ENCODE measurements around the gene CD58.
"Not testable (repeated sequence)": the region's sequence is repeated elsewhere in the genome, so short reads cannot be mapped to it uniquely, and the experiment has no call there.

Gene CD58
- 38.9 to 72.4 reads per million in 2 donors for total RNA-seq

- DNase-seq = peak; percentile 69
Measured at GRCh38 chr1:116570358-116571214, at the start of gene CD58. Gene CD58 (minus strand): TSS chr1:116571026. CDS start chr1:116570972, 54 bp downstream.

DNA sequence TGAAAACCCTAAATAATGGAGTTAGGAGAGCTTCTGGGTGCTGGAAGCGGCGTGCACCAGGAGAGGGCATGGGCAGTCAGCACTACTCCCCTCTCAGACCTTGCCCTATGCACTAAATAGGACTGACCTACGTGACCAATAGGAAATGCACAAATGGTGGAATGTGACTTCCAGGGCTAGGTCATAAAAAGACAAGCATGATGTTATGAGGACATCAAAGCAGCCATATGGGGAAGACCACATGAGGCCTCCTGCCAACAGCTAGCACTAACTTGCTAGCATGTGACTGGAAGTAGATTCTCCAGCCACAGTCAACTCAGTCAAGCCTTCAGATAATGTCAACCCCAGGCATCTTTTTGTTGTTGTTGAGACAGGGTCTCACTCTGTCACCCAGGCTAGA is 49.6 kb upstream of the CD58 start:
- not testable (repeated sequence) for DNase-seq

DNA sequence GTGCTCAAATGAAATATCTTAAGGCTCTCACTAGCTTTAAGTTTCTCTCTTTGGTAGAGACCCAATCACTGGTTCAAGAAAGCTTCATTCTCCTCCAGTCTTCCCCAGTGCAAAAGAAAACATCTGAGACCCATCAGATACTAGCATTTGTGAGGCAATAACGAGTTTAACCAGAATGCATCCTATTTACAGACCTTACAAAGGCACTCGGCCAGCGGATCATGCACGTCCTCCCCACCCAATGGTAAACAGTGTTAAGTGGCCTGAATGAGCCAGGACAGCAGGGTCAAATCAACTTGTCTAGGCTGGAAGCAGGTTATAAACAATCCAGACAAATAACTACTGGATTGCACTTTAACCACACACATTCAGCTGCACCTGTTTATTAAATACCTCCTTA is 48.3 kb upstream of the CD58 start:
- DNase-seq = not testable (repeated sequence)

- DNase-seq = not testable (repeated sequence)
Measured at GRCh38 chr1:116617808-116618207, 47.0 kb upstream of the CD58 start.

DNA sequence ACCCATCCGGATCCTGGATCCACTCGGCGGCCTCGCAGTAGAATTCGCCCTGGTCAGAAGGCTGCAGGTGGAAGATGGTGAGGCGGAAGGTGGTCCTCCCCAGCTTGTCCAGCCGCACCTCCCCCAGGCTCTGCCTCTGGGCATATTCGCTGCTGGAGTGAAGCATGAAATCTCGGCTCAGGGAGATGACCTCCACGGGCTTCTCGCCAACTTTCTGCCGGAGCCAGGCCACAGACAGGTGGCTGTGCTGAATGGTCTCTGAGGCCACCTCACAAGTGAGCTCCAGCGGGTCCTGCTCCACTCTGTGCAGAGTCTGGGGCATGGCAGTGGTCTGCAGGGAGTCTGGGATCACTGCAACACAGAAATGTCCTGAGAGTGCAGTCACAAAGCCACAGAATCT is 43.0 kb upstream of the CD58 start:
- DNase-seq = not testable (repeated sequence)

GRCh38 chr1:116609801-116610371 is 39.1 kb upstream of the CD58 start:
- DNase-seq = not testable (repeated sequence)

- DNase-seq = not testable (repeated sequence)
Measured at GRCh38 chr1:116608841-116609240, 38.0 kb upstream of the CD58 start.

DNA sequence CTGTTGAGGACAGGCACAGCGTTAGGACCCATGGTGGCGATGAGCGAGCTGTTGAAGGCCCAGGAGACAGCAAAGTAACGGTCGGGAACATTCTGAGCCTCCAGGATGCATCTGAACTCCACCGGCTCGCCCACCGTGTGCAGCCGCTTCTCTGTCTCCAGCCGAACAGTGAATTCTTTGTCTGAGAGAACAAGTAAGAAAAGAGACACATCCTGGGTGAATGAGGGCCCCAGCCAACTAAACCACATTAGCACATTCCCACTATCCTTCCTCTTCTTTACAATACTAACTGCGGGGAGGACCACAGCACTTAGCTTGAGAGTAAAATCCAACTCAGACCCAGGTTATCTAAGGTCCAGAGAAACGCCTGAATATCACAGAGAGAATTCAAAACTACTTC is 37.3 kb upstream of the CD58 start:
- not testable (repeated sequence) for DNase-seq

- DNase-seq = not testable (repeated sequence)
Measured at GRCh38 chr1:116607463-116607862, 36.6 kb upstream of the CD58 start.

DNA sequence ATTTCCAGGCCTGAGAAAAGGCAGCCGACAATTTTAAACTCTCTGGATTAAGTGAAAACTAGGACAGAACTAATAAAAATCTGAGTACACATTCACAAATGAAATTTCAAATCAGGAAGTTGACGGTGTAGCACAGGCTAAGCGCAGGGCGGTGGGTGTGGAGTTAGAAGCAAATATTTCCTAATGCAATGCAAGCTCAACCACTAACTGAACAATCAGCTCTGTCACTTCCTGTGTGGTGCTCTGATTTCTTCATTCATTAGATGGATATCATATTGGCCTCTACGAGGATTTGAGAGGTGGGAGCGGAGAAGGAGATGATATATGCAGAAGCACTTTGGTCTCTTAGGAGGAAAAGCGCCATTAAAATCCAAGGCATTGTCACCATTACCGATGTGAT is 35.2 kb upstream of the CD58 start:
- not testable (repeated sequence) for DNase-seq

DNA sequence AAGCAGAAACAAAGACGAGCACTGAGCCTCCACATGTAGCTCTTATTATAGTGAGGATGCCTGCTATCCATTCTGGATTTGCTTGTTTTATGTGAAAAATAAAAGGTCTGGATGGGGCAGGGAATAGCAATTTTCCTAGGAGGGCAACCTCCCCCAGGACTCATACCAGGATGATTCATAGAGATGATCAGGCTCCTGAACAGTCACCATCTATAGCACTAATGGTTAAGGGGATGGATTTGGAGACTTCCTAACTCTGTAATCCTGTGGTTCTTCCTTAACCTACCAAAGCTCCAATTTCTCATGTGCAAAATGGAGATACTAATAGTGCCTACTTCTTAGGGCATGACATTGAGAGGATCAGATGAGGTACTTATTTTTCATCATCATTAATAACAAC is 34.5 kb upstream of the CD58 start:
- no peak for DNase-seq

GRCh38 chr1:116604408-116604807 is 33.6 kb upstream of the CD58 start:
- DNase-seq = not testable (repeated sequence)

DNA sequence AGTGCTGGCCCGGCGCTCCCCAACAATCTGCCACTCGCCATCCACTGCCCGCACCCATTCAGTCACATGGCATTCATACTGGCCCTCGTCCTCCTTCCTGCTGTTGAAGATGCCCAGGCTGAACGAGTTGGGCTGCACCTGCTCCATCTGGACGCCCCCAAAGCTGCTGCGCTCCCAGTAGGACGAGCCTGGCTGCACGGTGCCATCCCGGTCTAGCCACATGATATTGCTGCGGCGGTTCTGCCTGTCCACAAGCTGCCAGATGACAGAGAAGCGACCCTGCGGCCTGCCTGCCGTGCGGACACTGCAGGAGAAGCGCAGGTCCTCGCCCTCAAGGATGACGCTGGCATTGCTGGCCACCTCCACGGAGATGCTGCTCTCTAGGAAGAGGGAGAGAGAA is 32.8 kb upstream of the CD58 start:
- DNase-seq = not testable (repeated sequence)

DNA sequence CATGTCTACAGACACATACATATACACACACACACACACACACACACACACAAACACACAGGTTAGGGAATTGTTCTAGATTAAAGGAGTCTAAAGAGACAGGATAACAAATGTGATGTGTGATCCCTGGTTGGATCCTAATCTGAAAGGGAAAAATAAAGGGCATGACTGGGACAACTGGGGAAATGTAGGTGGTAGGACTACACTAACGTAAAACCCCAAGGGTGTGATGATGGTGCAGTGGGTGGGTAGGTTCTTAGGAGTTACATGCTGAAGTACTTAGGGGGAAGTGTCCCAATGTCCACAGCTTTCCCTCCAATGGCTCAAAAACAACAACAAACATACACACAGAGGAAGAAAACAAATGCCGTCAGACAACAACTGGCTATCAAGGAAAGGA is 28.5 kb upstream of the CD58 start:
- DNase-seq = not testable (repeated sequence)

- not testable (repeated sequence) for DNase-seq
Measured at GRCh38 chr1:116598420-116599036, 27.7 kb upstream of the CD58 start.

GRCh38 chr1:116597388-116597787 is 26.6 kb upstream of the CD58 start:
- DNase-seq = not testable (repeated sequence)

- DNase-seq = not testable (repeated sequence)
Measured at GRCh38 chr1:116596742-116597307, 26.0 kb upstream of the CD58 start.

- not testable (repeated sequence) for DNase-seq
Measured at GRCh38 chr1:116595946-116596741, 25.3 kb upstream of the CD58 start.

GRCh38 chr1:116595065-116595840 is 24.4 kb upstream of the CD58 start:
- DNase-seq = not testable (repeated sequence)

DNA sequence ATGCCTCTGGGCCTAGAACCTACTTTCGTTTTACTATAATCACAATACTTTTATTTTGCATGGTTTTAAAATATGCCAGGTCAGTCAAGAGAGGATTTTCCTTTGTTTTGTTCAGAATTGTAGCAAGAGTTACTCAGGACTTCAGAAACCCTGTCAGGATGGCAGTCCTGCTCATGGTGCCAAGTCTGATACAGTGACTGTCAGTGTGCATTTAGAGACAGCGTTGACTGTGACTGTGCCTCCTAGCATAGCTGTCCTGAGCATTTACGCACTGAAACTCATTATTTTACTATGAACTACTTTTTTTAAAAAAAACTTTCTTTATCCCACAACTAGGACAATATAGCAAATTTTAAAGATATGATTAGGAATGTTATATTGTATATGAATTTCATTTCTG is 23.2 kb upstream of the CD58 start:
- not testable (repeated sequence) for DNase-seq

GRCh38 chr1:116593401-116593800 is 22.6 kb upstream of the CD58 start:
- DNase-seq = not testable (repeated sequence)

All from activated gamma-delta T cell (primary cell).